ENCODE measurements around the gene VN1R5. TPM values are rescaled to one million over a fixed set of nuclear protein-coding genes. Genes with fewer than 3 reads are reported as not detected.

The VN1R5 gene
- total and polyA plus RNA-seq, 2 of the 13 experiments (the other 11 are each of a cell fraction or from before 2014, with no cell fraction given) = not detected

- no peak for FAIRE-seq
- H3K27ac ChIP-seq (ENCODE audit: extremely low read length, insufficient read depth, low read length) = no peak overlapping the region
- ChIA-PET POLR2A (no interaction called here), CTCF (ENCODE audit: low intra/inter-chr PET ratio, low total read pairs) (no interaction called here)
- no peak overlapping the region for H3K9ac ChIP-seq (ENCODE audit: insufficient read depth, low read depth, low read length)
- H3K4me1 ChIP-seq (ENCODE audit: insufficient read depth, low read length) = no peaks in the 10 kb centered on the region
- H2AFZ ChIP-seq (ENCODE audit: low read length) = no peak overlapping the region
- intact Hi-C loops (cut with micrococcal nuclease; ENCODE audit: unreplicated experiment) (no loop called here), in situ Hi-C loops (cut with HindIII; ENCODE audit: extremely low pct_ligation_motif_present, low pct_unique_long_range_greater_than_20kb) (no loop called here)
- H3K36me3 ChIP-seq (replicated peaks in 1 of 2; ENCODE audit: control insufficient read depth in 1 of 2, insufficient read depth in 2 of 2, low read length in 2 of 2) = no peaks in the 10 kb centered on the region
- H3K79me2 ChIP-seq (ENCODE audit: insufficient read depth, low read length) = no peaks in the 10 kb centered on the region
- H3K9me3 ChIP-seq (ENCODE audit: low read length) = no peaks in the 10 kb centered on the region
- H4K20me1 ChIP-seq (ENCODE audit: insufficient read depth, low read length) = no peaks in the 10 kb centered on the region
- BruUV-seq (replicated peaks) = no TSS peak
- no peaks in the 10 kb centered on the region for H3K27me3 ChIP-seq (ENCODE audit: control insufficient read depth in 1 of 2, insufficient read depth in 2 of 2, low read length in 2 of 2)
- no peak for DNase-seq (ENCODE audit: low spot score)
- no peak for ATAC-seq
- H3K4me2 ChIP-seq (ENCODE audit: low read depth, low read length) = no peak overlapping the region
- TF ChIP-seq JDP2 (CRISPR knock-in tag; IDR thresholded peaks at IDR 0.05; ENCODE audit: borderline replicate concordance) = no peak
- TF ChIP-seq ZFP82 (CRISPR knock-in tag; IDR thresholded peaks at IDR 0.05; ENCODE audit: borderline replicate concordance) = no peak
- no peak for TF ChIP-seq NRL (CRISPR knock-in tag; IDR thresholded peaks at IDR 0.05; ENCODE audit: borderline replicate concordance)
- TF ChIP-seq ZNF782 (CRISPR knock-in tag; IDR thresholded peaks at IDR 0.05; ENCODE audit: borderline replicate concordance) = no peak
- no peak for TF ChIP-seq DNMT3B (CRISPR knock-in tag; conservative IDR thresholded peaks at IDR 0.05)
- TF ChIP-seq SMAD1 (CRISPR knock-in tag; IDR thresholded peaks at IDR 0.05; ENCODE audit: borderline replicate concordance, low read depth) = no peak
- TF ChIP-seq ZNF414 (CRISPR knock-in tag; IDR thresholded peaks at IDR 0.05) = no peak
- H3K4me3 ChIP-seq (replicated peaks in 1 of 3; ENCODE audit: insufficient read depth in 1 of 3, low read depth in 2 of 3, low read length in 3 of 3) = no peak overlapping the region
- 91% methylated on average over 7 of the region's 7 CpGs for WGBS (ENCODE audit: low lambda C conversion rate)
These were observed 37.2 kb downstream of the VN1R5 start for GRCh38 chr1:247293047-247293446.

DNA sequence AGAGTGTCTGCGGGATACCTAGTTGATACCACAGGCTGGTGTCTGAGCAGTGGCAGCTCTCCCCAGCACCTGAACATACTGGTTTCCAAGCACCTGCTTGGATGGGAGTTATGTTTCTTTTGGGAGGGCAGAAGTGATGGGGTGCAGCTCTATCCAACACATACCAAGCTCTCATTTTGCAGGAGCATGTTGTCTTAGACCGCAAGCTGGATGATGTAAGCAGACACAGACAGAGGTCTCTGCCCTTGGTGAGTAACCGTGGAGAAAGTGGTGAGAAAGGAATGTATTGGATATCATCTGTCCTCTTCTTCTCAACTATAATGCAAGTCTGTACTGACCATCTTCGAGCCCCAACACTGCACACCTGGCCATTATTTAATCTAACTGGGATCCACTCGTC lies 38.4 kb downstream of the VN1R5 start:
- Histone ChIP-seq H3K79me2 (ENCODE audit: insufficient read depth, low read length) (no peaks in the 10 kb centered on the region), H3K27ac (ENCODE audit: extremely low read length, insufficient read depth, low read length) (no peak overlapping the region), H3K36me3 (replicated peaks in 1 of 2; ENCODE audit: control insufficient read depth in 1 of 2, insufficient read depth in 2 of 2, low read length in 2 of 2) (peaks cover 2 to 6% of the 10 kb centered on the region in 2 experiments; a peak in 2 of 5 replicates), H3K4me1 (ENCODE audit: insufficient read depth, low read length) (no peaks in the 10 kb centered on the region), H3K4me2 (ENCODE audit: low read depth, low read length) (no peak overlapping the region), H3K27me3 (ENCODE audit: control insufficient read depth in 1 of 2, insufficient read depth in 2 of 2, low read length in 2 of 2) (no peaks in the 10 kb centered on the region), H2AFZ (ENCODE audit: low read length) (no peak overlapping the region), H4K20me1 (ENCODE audit: insufficient read depth, low read length) (no peaks in the 10 kb centered on the region), H3K9me3 (ENCODE audit: low read length) (no peaks in the 10 kb centered on the region), H3K9ac (ENCODE audit: insufficient read depth, low read depth, low read length) (no peak overlapping the region), H3K4me3 (replicated peaks in 1 of 3; ENCODE audit: insufficient read depth in 1 of 3, low read depth in 2 of 3, low read length in 3 of 3) (no peak overlapping the region)
- in situ Hi-C loops (cut with HindIII; ENCODE audit: extremely low pct_ligation_motif_present, low pct_unique_long_range_greater_than_20kb) (no loop called here), intact Hi-C loops (cut with micrococcal nuclease; ENCODE audit: unreplicated experiment) (no loop called here)
- 72% methylated on average over 5 of the region's 5 CpGs for WGBS (ENCODE audit: low lambda C conversion rate)
- FAIRE-seq (no peak), ATAC-seq (no peak), DNase-seq (ENCODE audit: low spot score) (no peak)
- CTCF ChIA-PET (ENCODE audit: low intra/inter-chr PET ratio, low total read pairs) = no interaction called here
- no TSS peak for BruUV-seq (replicated peaks)
- POLR2A ChIA-PET = no interaction called here
- TF ChIP-seq ZNF605 (CRISPR knock-in tag; IDR thresholded peaks at IDR 0.05) (no peak), ESRRA (CRISPR knock-in tag; IDR thresholded peaks at IDR 0.05; ENCODE audit: low read depth) (no peak), NPAS2 (CRISPR knock-in tag; IDR thresholded peaks at IDR 0.05; ENCODE audit: borderline replicate concordance) (no peak), PHF5A (CRISPR knock-in tag; IDR thresholded peaks at IDR 0.05; ENCODE audit: low read depth, unreplicated experiment) (no peak), GPN1 (CRISPR knock-in tag; IDR thresholded peaks at IDR 0.05; ENCODE audit: borderline replicate concordance) (no peak), ZBTB21 (CRISPR knock-in tag; IDR thresholded peaks at IDR 0.05) (no peak), ZNF558 (CRISPR knock-in tag; IDR thresholded peaks at IDR 0.05; ENCODE audit: borderline replicate concordance) (no peak), ZNF782 (CRISPR knock-in tag; IDR thresholded peaks at IDR 0.05; ENCODE audit: borderline replicate concordance) (no peak)
- TF ChIP-seq, protein P1, sequence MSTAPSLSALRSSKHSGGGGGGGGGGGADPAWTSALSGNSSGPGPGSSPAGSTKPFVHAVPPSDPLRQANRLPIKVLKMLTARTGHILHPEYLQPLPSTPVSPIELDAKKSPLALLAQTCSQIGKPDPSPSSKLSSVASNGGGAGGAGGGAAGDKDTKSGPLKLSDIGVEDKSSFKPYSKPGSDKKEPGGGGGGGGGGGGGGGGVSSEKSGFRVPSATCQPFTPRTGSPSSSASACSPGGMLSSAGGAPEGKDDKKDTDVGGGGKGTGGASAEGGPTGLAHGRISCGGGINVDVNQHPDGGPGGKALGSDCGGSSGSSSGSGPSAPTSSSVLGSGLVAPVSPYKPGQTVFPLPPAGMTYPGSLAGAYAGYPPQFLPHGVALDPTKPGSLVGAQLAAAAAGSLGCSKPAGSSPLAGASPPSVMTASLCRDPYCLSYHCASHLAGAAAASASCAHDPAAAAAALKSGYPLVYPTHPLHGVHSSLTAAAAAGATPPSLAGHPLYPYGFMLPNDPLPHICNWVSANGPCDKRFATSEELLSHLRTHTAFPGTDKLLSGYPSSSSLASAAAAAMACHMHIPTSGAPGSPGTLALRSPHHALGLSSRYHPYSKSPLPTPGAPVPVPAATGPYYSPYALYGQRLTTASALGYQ (CRISPR knock-in tag; IDR thresholded peaks at IDR 0.05) = no peak
- TF ChIP-seq, protein P2, sequence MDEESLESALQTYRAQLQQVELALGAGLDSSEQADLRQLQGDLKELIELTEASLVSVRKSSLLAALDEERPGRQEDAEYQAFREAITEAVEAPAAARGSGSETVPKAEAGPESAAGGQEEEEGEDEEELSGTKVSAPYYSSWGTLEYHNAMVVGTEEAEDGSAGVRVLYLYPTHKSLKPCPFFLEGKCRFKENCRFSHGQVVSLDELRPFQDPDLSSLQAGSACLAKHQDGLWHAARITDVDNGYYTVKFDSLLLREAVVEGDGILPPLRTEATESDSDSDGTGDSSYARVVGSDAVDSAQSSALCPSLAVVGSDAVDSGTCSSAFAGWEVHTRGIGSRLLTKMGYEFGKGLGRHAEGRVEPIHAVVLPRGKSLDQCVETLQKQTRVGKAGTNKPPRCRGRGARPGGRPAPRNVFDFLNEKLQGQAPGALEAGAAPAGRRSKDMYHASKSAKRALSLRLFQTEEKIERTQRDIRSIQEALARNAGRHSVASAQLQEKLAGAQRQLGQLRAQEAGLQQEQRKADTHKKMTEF (CRISPR knock-in tag; IDR thresholded peaks at IDR 0.05) = no peak
